Measurements from ENCODE around the gene NCCRP1. TPM values are rescaled to one million over a fixed set of nuclear protein-coding genes. Genes with fewer than 3 reads are reported as not detected.

The NCCRP1 gene
- total and polyA plus RNA-seq, 8 donors = 0.37 to 40.6 TPM; not detected in 6

GRCh38 chr19:39150807-39151600 lies 45.8 kb upstream of the NCCRP1 start:
- no peak overlapping the region for H3K27ac ChIP-seq
- no peak for TF ChIP-seq EP300 (IDR thresholded peaks at IDR 0.05)
- TF ChIP-seq CTCF (IDR thresholded peaks at IDR 0.05) = no peak
- no peak for TF ChIP-seq POLR2A (IDR thresholded peaks at IDR 0.05)
- no peak for TF ChIP-seq POLR2AphosphoS5 (IDR thresholded peaks at IDR 0.05)
- peaks cover 0 to 6% (median 0%) of the 10 kb centered on the region in 4 donors for H3K36me3 ChIP-seq
- no peak overlapping the region for H3K4me3 ChIP-seq
- intact Hi-C loops (cut with DNase I; ENCODE audit: low total_unique reads) = no loop called here
- 66 to 78% (median 70%) methylated on average over 26 of the region's 26 CpGs for WGBS, 5 donors
- no peaks in the 10 kb centered on the region for H3K9me3 ChIP-seq
- peaks cover 39 to 58% (median 50%) of the 10 kb centered on the region in 4 donors for H3K4me1 ChIP-seq
- H3K27me3 ChIP-seq = no peaks in the 10 kb centered on the region
- no peak for DNase-seq

DNA sequence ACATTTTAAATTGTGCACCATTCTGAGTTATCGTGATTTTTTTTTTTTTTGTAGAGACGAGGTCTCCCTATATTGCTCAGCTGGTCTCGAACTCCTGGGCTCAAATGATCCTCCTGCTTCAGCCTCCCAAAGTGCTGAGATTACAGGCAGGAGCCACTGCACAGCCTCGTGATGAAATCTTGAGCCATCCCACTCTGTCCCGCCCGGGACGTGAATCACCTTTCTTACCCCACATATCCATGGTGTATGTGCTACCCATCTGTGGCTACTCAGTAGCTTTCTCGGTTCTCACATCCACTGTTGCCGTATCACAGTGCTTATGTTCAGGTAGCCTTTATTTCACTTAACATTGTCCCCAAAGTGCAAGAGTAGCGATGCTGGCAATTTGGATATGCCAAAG lies 44.7 kb upstream of the NCCRP1 start:
- H3K9me3 ChIP-seq = no peaks in the 10 kb centered on the region
- H3K27me3 ChIP-seq = no peaks in the 10 kb centered on the region
- WGBS, 5 donors = 87 to 95% (median 94%) methylated on average over 10 of the region's 10 CpGs
- no peak overlapping the region for H3K4me3 ChIP-seq
- H3K27ac ChIP-seq = no peak overlapping the region
- intact Hi-C loops (cut with DNase I; ENCODE audit: low total_unique reads) = no loop called here
- peaks cover 43 to 62% (median 52%) of the 10 kb centered on the region in 4 donors for H3K4me1 ChIP-seq
- TF ChIP-seq EP300 (IDR thresholded peaks at IDR 0.05) (no peak), CTCF (IDR thresholded peaks at IDR 0.05) (no peak), POLR2AphosphoS5 (IDR thresholded peaks at IDR 0.05) (no peak), POLR2A (IDR thresholded peaks at IDR 0.05) (no peak)
- peaks cover 0 to 6% (median 0%) of the 10 kb centered on the region in 4 donors for H3K36me3 ChIP-seq
- no peak for DNase-seq

- H3K4me1 ChIP-seq = peaks cover 58 to 79% (median 68%) of the 10 kb centered on the region in 4 donors
- no peak for DNase-seq
- peak overlapping the region; percentile 48 to 65 (median 57) for H3K27ac ChIP-seq
- WGBS, 5 donors = 54 to 64% (median 62%) methylated on average over 13 of the region's 13 CpGs
- intact Hi-C loops (cut with DNase I; ENCODE audit: low total_unique reads) = no loop called here
- no peaks in the 10 kb centered on the region for H3K27me3 ChIP-seq
- H3K36me3 ChIP-seq = peaks cover 0 to 2% (median 0%) of the 10 kb centered on the region in 4 donors
- no peak overlapping the region for H3K4me3 ChIP-seq
- no peaks in the 10 kb centered on the region for H3K9me3 ChIP-seq
- TF ChIP-seq CTCF (IDR thresholded peaks at IDR 0.05) (peak in 1 of 7 experiments; percentile 21), POLR2A (IDR thresholded peaks at IDR 0.05) (no peak)
Measured at GRCh38 chr19:39154100-39154628, 42.6 kb upstream of the NCCRP1 start.

DNA sequence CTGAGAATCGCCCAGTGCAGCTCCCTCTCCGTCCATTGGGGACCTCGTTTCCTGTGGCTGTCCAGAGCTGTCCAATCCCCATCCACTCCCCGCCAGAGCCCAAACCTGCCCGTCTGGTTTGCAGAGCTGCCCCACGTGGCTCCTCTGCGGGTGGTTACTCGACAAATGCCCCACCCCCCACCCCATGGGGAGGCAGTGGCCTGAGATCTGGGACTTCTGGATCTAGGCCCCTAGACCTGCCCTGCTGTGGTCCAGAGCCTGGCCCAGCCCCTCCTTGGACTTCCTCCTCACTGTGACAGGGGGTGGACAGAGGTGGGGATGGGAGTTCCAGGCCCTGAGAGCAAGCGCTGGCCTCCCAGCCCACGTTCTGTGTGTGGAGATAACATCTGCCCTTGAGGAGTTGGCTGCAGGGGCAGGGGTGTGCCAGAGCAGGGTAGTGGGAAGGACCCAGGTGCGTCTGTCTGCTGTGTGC lies 42.1 kb upstream of the NCCRP1 start:
- Histone ChIP-seq H3K4me3 (no peak overlapping the region), H3K27me3 (no peaks in the 10 kb centered on the region), H3K27ac (peak overlapping the region; percentile 48 to 65 (median 57)), H3K36me3 (no peaks in the 10 kb centered on the region), H3K4me1 (peaks cover 62 to 83% (median 72%) of the 10 kb centered on the region in 4 donors), H3K9me3 (no peaks in the 10 kb centered on the region)
- intact Hi-C loops (cut with DNase I; ENCODE audit: low total_unique reads) = no loop called here
- WGBS, 5 donors = 18 to 52% (median 27%) methylated on average over 6 to 11 of the region's 11 CpGs
- TF ChIP-seq POLR2A (IDR thresholded peaks at IDR 0.05) (no peak), EP300 (IDR thresholded peaks at IDR 0.05) (no peak), CTCF (IDR thresholded peaks at IDR 0.05) (peak in 1 of 7 experiments; percentile 13), POLR2AphosphoS5 (IDR thresholded peaks at IDR 0.05) (no peak)
- peak; percentile 85 to 92 for DNase-seq
